Measurements from ENCODE around the gene CDK13. TPM values are rescaled to one million over a fixed set of nuclear protein-coding genes. Genes with fewer than 3 reads are reported as not detected.

CDK13 gene
- total RNA-seq, 1 donor from 2014 or later, result 49.8 TPM

GRCh38 chr7:39958038-39958437 is 8.0 kb downstream of the CDK13 start:
- no peak for DNase-seq (ENCODE audit: low read depth)

GRCh38 chr7:39967406-39968161 is 17.5 kb downstream of the CDK13 start:
- no peaks in the 10 kb centered on the region for H3K27me3 ChIP-seq (ENCODE audit: control insufficient read depth, insufficient read depth, low read length)
- no peak overlapping the region for H3K4me3 ChIP-seq (ENCODE audit: low read depth, low read length)
- H3K36me3 ChIP-seq (ENCODE audit: control insufficient read depth, insufficient read depth, low read length), result no peaks in the 10 kb centered on the region
- no peak for DNase-seq (ENCODE audit: low read depth)
- TF ChIP-seq CTCF (IDR thresholded peaks at IDR 0.05; ENCODE audit: insufficient read depth, low read length, poor library complexity, severe bottlenecking), result no peak

More at GRCh38 chr7:39958038-39958437, 8.0 kb downstream of the CDK13 start:
- no peak for TF ChIP-seq CTCF (IDR thresholded peaks at IDR 0.05; ENCODE audit: insufficient read depth, low read length, poor library complexity, severe bottlenecking)
- H3K4me3 ChIP-seq (ENCODE audit: low read depth, low read length), result no peak overlapping the region
- no peaks in the 10 kb centered on the region for H3K36me3 ChIP-seq (ENCODE audit: control insufficient read depth, insufficient read depth, low read length)
- no peaks in the 10 kb centered on the region for H3K27me3 ChIP-seq (ENCODE audit: control insufficient read depth, insufficient read depth, low read length)

- Histone ChIP-seq H3K4me3 (ENCODE audit: low read depth, low read length) (no peak overlapping the region), H3K27me3 (ENCODE audit: control insufficient read depth, insufficient read depth, low read length) (no peaks in the 10 kb centered on the region), H3K36me3 (ENCODE audit: control insufficient read depth, insufficient read depth, low read length) (no peaks in the 10 kb centered on the region)
- TF ChIP-seq CTCF (IDR thresholded peaks at IDR 0.05; ENCODE audit: insufficient read depth, low read length, poor library complexity, severe bottlenecking), result no peak
- no peak for DNase-seq (ENCODE audit: low read depth)
Measured at GRCh38 chr7:39969431-39969830, 19.4 kb downstream of the CDK13 start.

- TF ChIP-seq CTCF (IDR thresholded peaks at IDR 0.05; ENCODE audit: insufficient read depth, low read length, poor library complexity, severe bottlenecking), result no peak
- Histone ChIP-seq H3K4me3 (ENCODE audit: low read depth, low read length) (no peak overlapping the region), H3K27me3 (ENCODE audit: control insufficient read depth, insufficient read depth, low read length) (no peaks in the 10 kb centered on the region), H3K36me3 (ENCODE audit: control insufficient read depth, insufficient read depth, low read length) (no peaks in the 10 kb centered on the region)
- no peak for DNase-seq (ENCODE audit: low read depth)
Measured at GRCh38 chr7:39971924-39972323, 21.9 kb downstream of the CDK13 start.

GRCh38 chr7:39973801-39974200 is 23.7 kb downstream of the CDK13 start:
- H3K27me3 ChIP-seq (ENCODE audit: control insufficient read depth, insufficient read depth, low read length), result no peaks in the 10 kb centered on the region
- no peaks in the 10 kb centered on the region for H3K36me3 ChIP-seq (ENCODE audit: control insufficient read depth, insufficient read depth, low read length)
- TF ChIP-seq CTCF (IDR thresholded peaks at IDR 0.05; ENCODE audit: insufficient read depth, low read length, poor library complexity, severe bottlenecking), result no peak
- DNase-seq (ENCODE audit: low read depth), result no peak
- H3K4me3 ChIP-seq (ENCODE audit: low read depth, low read length), result no peak overlapping the region
